Mammary epithelial cell (primary cell): Measurements from ENCODE around the gene GPR37L1.

Source experiments
- EZH2 ChIP-seq: IDR thresholded peaks from 2 replicates; pipeline ENCODE4 v1.6.1; 2012; ENCODE audit warnings: low read length, inconsistent platforms, borderline replicate concordance
- TF ChIP-seq, protein P1 (sequence below), 2 donors: IDR thresholded peaks in 1 of 2; conservative IDR thresholded peaks in 1 of 2; 2 replicates each; pipeline ENCODE4 v1.5.1; 2011 to 2012; ENCODE audit warnings: inconsistent platforms in 2 of 2, low read length in 2 of 2, mild to moderate bottlenecking in 2 of 2, control low read depth in 1 of 2, low read depth in 1 of 2; ENCODE audit not compliant: insufficient read depth in 1 of 2; ENCODE audit errors: extremely low read depth in 1 of 2

DNA sequence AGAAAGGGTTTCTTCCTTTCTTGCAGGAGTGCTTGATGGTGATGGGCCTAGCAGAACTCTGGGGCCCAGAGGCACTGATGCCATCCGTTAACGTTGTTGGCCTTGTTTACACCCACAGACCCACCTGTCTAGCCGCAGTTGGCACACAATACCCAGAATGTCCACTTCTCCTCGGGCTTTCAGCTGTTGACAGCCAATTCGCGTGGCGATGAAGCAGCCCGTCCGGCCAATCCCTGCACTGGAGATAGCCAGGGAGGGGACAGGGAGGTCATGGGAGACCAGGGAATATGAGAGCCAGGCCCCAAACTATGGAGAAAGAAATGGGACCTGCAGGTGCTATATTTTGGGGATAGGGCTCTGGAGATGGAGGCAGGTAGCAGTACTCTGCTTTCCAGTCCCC is 27.5 kb downstream of the GPR37L1 start:
- TF ChIP-seq, protein P1, sequence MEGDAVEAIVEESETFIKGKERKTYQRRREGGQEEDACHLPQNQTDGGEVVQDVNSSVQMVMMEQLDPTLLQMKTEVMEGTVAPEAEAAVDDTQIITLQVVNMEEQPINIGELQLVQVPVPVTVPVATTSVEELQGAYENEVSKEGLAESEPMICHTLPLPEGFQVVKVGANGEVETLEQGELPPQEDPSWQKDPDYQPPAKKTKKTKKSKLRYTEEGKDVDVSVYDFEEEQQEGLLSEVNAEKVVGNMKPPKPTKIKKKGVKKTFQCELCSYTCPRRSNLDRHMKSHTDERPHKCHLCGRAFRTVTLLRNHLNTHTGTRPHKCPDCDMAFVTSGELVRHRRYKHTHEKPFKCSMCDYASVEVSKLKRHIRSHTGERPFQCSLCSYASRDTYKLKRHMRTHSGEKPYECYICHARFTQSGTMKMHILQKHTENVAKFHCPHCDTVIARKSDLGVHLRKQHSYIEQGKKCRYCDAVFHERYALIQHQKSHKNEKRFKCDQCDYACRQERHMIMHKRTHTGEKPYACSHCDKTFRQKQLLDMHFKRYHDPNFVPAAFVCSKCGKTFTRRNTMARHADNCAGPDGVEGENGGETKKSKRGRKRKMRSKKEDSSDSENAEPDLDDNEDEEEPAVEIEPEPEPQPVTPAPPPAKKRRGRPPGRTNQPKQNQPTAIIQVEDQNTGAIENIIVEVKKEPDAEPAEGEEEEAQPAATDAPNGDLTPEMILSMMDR (conservative IDR thresholded peaks at IDR 0.05 in 1 of 2, IDR thresholded peaks at IDR 0.05 in 1 of 2; ENCODE audit: extremely low read depth in 1 of 2, insufficient read depth in 1 of 2, low read depth in 1 of 2, low read length in 2 of 2), result no peak
- TF ChIP-seq EZH2, result no peak
